ENCODE results near the gene CERK.
"Not testable (repeated sequence)": the region's sequence is repeated elsewhere in the genome, so short reads cannot be mapped to it uniquely, and the experiment has no call there.

The CERK gene

DNA sequence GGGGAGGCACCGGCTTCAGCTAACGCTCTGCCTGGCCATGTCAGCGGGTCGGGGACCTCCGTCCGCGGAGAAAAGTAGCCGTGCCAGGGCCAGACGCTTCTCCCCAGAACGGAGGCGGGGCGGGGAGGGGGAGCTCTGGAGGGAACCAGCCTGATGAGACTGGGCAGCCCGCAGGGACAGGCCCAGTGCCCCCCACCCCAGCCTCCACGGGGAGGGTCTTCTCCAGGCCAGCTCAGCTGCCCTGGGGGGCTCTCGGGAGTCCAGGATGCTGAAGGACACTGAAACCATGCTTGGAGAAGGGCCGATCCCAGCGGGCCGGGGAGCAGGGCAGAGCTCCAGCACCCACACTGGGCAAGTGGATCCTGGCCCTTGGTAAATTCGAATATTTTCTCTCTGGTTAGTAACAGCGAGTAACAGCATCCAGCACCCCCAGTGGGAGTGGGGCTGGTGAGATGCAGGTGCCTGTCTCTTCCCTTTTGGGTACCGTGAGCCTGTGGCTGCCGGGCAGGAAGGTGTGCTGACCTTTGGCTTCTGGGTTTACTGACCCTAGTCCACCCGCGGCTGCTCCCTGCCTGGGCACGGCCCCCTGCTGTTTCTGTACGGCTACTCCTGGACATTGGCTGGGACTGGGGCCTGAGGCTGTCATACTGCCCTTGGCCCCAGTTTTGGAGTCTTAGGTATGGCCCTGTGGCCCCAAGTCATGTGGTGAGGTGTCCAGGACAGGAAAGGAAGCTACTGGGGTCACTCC is 82.0 kb downstream of the CERK start:
- peaks cover 52% of the 10 kb centered on the region for H3K4me1 Mint-ChIP-seq
- H3K36me3 Mint-ChIP-seq: no peaks in the 10 kb centered on the region
- DNase-seq (ENCODE audit: low spot score in 2 of 2) (no peak), ATAC-seq (no peak)
- H3K9me3 Mint-ChIP-seq: no peaks in the 10 kb centered on the region
- H3K4me3 Mint-ChIP-seq: no peak overlapping the region
- H3K27ac Mint-ChIP-seq: peak overlapping the region; percentile 82

DNA sequence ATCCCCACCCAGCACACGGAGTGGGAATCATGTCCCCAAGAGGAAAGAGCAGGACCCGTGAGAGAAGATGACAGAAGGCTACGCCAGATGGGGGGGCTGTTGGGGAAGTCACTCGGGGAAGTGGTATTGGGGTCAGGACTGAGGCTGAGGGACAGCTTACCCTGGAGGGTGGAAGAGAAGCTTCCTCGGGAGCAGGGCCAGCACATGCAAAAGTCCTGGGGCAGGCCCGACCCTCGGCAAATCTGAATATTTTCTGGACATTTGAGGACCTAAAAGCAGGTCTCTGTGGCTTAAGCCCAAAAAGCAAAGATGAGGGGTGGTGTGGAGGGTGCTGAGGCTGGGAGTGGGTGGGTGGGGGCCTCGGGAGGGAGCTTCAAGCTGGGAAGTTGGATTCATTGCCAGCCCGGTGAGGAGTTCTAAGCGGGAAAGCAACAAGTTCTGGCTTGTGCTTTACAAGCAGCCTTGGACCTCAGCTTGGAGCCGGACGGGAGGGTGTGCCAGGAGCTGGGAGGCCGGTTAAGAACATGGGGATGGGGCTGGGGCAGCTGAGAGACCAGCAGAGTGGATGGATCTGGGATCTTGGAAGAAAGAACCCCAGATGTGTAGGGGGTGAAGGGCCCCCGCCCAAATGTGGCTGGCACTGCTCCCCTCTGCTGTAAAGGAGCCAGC is 83.0 kb downstream of the CERK start:
- Mint-ChIP-seq H3K4me3 (no peak overlapping the region), H3K36me3 (no peaks in the 10 kb centered on the region), H3K9me3 (no peaks in the 10 kb centered on the region), H3K27ac (peak overlapping the region; percentile 79), H3K4me1 (peaks cover 46% of the 10 kb centered on the region)
- DNase-seq (ENCODE audit: low spot score in 2 of 2): no peak
- no peak for ATAC-seq

DNA sequence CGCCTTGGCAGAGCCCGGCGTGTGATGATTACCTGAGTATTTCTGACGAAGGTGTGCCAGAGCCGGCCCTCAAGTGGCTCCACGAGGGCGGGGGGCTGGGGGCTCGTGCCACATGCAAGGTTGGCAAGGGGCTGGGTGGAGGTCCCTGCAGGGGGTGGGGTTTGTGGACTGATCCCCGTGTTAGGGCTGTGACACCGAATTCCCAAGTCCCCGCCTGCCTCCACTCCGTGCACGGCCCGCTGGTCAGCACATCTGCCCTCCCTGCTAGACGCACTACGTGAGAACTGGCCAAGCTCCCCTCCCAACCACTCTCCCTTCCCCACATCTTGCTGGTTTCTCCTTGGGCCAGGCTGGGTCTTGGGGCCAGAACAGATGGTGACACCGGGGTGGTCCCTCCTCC is 83.6 kb downstream of the CERK start:
- ATAC-seq (no peak), DNase-seq (ENCODE audit: low spot score in 2 of 2) (no peak)
- Mint-ChIP-seq H3K27ac (peak overlapping the region; percentile 79), H3K9me3 (no peaks in the 10 kb centered on the region), H3K4me1 (peaks cover 44% of the 10 kb centered on the region), H3K36me3 (no peaks in the 10 kb centered on the region), H3K4me3 (no peak overlapping the region)

DNA sequence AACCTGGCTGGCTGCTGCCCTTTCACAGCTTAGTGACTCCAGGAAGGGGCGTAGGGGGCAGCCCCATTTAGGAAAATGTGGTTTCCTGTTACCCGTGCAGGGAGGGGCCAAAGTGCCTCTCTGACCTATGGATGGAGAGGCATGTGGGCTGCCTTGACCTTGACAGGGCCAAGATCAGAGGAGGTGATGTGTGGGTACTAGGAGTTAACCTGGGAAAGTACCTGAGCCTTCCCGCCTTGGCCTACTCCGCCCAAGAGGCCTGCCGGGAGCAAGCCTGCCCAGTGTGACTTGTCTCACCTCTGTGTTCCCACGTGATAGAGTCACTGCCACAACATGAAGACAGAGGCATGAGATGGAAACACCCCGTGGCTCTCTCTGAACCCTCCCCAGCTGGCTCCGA is 84.5 kb downstream of the CERK start:
- no peaks in the 10 kb centered on the region for H3K36me3 Mint-ChIP-seq
- peaks cover 45% of the 10 kb centered on the region for H3K4me1 Mint-ChIP-seq
- H3K9me3 Mint-ChIP-seq: no peaks in the 10 kb centered on the region
- peak; percentile 65 for ATAC-seq
- H3K27ac Mint-ChIP-seq: peak overlapping the region; percentile 40
- peak in 1 of 2 donors; percentile 25 for DNase-seq (ENCODE audit: low spot score in 2 of 2)
- peak overlapping the region; percentile 21 for H3K4me3 Mint-ChIP-seq

DNA sequence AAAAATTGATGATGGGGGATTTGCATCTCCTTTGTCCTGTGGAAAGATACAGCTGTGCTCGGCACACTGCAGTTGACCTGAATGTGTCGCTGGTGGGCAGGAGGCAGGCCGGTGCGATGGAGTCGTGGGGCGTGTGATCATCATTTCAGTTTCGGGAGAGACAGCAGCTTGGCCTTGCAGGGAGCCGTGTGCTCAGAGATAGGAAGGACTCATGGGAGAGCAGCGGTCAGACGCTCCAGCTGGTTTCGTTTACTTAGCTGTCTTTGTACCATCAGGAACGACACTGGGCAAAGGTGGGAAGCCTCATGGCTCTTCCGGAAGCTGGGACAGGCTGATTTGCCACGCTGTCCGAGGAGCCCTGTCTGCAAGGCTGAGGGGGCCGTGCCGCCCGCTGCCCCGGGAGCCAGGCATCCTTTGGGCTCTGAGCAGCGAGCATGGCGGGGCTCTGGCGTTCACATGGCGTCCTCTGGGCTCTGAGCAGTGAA is 85.2 kb downstream of the CERK start:
- peak overlapping the region; percentile 21 for H3K4me3 Mint-ChIP-seq
- H3K27ac Mint-ChIP-seq: peak overlapping the region; percentile 40
- no peaks in the 10 kb centered on the region for H3K36me3 Mint-ChIP-seq
- no peaks in the 10 kb centered on the region for H3K9me3 Mint-ChIP-seq
- ATAC-seq (no peak), DNase-seq (ENCODE audit: low spot score in 2 of 2) (no peak)
- peaks cover 52% of the 10 kb centered on the region for H3K4me1 Mint-ChIP-seq

DNA sequence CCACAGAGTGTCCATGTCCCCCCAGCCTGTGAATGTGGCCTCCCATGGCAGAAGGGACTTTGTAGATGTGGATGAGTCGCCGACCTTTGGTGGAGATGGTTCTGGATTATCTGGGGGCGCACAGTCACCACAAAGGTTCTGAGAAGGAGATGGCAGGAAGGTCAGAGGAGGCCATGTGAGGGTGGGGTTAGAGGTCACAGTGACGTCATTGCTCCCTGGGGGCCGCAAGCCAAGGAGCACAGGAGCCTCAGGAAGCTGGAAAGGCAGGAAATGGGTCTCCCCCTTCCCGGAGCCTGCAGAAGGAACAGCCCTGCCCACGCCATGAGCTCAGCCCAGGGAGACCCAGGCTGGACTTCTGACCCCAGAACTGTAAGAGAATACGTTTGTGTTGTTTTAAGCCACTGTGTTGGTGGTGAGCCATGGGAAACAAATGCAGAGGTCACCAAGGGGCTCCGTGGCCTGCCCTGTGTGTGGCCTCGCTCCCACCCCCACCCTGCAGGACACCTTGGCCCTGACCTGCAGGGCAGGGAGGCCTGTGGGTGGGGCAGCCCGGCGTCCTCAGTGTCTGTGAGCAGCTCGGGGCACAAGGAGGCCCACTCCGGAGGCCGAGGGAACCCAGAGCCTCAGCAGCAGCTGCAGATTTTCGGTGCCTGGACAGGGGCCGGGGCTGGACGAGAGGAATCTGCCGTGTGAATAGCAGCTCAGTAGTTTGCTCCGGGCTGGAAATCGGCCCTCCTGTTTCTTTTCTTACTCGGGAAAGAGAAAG is 85.8 kb downstream of the CERK start:
- no peak for DNase-seq (ENCODE audit: low spot score in 2 of 2)
- Mint-ChIP-seq H3K36me3 (no peaks in the 10 kb centered on the region), H3K4me1 (peaks cover 51% of the 10 kb centered on the region), H3K27ac (peak overlapping the region; percentile 77), H3K4me3 (peak overlapping the region; percentile 22), H3K9me3 (no peaks in the 10 kb centered on the region)
- ATAC-seq: peak; percentile 29

DNA sequence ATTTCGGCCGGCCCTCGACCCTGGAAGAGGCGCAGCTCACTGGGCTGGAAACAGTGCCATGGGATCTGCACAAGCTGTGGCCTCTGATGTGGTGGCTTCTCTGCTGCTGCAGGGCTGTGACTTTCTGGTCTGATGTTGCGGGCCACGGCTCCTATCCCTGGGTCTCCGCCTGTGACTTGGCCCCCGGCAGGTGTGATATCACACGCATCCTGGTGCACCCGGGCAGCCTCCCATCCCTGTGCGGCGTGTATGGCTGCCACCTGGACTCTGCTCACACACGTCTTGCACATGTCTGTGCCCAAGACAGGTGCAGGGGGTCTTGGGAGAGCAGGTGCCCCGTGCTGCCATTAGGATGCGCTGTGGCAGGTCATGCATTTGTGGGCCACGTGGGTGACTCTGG is 86.7 kb downstream of the CERK start:
- no peaks in the 10 kb centered on the region for H3K36me3 Mint-ChIP-seq
- H3K4me1 Mint-ChIP-seq: peaks cover 43% of the 10 kb centered on the region
- DNase-seq (ENCODE audit: low spot score in 2 of 2) (no peak), ATAC-seq (no peak)
- H3K4me3 Mint-ChIP-seq: no peak overlapping the region
- H3K27ac Mint-ChIP-seq: peak overlapping the region; percentile 77
- no peaks in the 10 kb centered on the region for H3K9me3 Mint-ChIP-seq

DNA sequence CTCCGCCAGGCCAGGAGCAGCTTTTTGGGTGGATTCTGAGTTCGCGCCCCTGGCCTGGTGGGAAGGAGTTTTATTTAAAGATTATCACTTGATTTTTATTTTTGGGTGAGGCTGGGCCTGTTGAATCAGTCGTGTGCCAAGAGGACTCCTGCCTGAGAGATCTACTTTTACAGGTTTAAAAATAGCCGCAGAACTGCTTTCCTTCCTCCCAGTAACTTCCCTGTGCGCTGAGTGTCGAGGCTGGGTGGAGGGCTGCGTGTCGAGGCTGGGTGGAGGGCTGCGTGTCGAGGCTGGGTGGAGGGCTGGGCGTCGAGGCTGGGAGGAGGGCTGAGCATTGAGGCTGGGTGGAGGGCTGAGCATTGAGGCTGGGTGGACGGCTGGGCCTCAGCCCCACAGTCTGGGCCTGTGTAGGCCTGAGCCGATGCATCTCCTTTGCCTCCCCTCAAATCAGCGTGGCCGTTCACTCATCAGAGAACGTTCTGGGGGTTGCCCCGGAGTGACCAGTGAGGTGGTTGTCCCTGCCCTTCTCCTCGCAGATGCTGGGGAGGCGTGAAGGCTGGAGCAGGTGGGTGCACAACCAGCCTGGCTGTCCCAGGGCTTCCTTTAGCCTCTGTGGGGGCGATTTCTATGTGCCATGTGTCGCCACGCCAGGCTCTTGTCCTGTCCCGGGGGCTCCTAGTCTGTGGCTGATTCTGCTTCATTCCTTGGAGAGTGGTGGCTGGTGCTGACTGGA is 87.8 kb downstream of the CERK start:
- peaks cover 43% of the 10 kb centered on the region for H3K4me1 Mint-ChIP-seq
- H3K27ac Mint-ChIP-seq: peak overlapping the region; percentile 34
- no peaks in the 10 kb centered on the region for H3K9me3 Mint-ChIP-seq
- ATAC-seq: no peak
- DNase-seq (ENCODE audit: low spot score in 2 of 2): no peak
- no peak overlapping the region for H3K4me3 Mint-ChIP-seq
- no peaks in the 10 kb centered on the region for H3K36me3 Mint-ChIP-seq

DNA sequence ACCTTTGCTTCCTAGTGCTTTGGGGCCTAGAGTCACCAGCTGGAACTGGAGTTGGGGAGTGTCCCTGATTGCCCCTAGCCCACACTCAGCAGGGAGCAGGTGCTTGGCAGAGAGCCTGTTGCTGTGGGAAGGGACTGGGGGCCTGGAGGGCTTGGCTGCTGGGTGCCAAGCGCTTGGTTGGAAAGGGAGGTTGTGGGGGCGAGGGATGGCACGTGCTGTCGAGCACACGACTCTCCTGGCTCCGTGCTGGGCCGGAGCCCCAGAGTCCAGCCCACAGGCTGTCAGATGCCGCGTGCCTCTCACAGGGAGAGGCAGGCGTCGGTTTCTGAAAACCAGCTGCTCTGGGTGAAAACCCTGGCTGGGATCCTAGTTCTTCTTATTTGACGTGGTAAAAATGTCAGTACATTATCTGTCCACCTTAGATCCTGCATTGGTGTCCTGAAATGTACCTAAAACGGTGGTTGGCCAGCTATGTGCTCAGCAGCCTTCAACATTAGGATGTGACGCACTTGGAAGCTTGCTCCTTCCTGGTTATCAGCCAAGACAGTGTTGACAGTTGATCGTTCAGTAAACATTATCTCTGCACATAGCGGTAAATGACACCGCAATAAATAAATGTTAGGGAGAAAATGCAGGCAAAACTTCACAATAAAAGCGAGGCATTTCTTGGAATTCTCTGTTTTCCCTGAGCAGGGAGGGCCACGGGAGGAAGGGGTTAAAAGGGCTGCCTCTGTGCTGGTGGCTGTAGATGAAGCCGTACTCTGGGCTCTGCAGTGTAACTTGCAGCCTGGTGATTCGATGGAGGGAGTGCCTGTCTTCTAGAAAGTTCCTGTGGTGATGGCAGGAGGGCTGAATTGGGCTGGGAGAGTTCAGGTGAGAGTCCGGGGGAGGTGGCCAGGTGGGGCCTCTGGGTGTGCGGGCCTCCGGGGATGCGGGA is 88.6 kb downstream of the CERK start:
- DNase-seq (ENCODE audit: low spot score in 2 of 2): no peak
- Mint-ChIP-seq H3K27ac (peak overlapping the region; percentile 34), H3K4me1 (peaks cover 38% of the 10 kb centered on the region), H3K4me3 (no peak overlapping the region), H3K9me3 (no peaks in the 10 kb centered on the region), H3K36me3 (peaks cover 2% of the 10 kb centered on the region)
- ATAC-seq: no peak

DNA sequence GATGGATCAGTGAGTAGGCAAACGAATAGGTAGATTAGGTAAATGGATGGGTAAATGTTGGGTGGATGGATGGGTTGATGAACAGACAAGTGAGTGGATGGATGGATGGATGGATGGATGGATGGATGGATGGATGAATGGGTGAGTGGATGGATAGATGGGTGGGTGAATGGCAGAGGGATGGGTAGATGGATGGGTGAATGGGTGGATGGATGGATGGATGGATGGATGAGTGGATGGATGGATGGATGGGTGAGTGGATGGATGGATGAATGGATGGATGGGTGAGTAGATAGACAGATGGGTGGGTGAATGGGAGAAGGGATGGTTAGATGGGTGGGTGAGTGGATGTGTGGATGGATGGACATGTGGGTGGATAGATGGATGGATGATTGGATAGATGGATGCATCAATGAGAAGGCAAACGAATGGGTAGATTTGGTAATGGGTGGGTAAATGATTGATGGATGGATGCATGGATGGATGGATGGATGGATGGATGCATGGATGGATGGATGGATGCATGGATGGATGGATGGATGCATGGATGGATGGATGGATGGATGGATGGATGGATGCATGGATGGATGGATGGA is 89.7 kb downstream of the CERK start:
- H3K4me1 Mint-ChIP-seq: peaks cover 46% of the 10 kb centered on the region
- not testable (repeated sequence) for H3K4me3 Mint-ChIP-seq; ATAC-seq; H3K9me3 Mint-ChIP-seq; H3K36me3 Mint-ChIP-seq; H3K27ac Mint-ChIP-seq; DNase-seq (ENCODE audit: low spot score in 2 of 2)

DNA sequence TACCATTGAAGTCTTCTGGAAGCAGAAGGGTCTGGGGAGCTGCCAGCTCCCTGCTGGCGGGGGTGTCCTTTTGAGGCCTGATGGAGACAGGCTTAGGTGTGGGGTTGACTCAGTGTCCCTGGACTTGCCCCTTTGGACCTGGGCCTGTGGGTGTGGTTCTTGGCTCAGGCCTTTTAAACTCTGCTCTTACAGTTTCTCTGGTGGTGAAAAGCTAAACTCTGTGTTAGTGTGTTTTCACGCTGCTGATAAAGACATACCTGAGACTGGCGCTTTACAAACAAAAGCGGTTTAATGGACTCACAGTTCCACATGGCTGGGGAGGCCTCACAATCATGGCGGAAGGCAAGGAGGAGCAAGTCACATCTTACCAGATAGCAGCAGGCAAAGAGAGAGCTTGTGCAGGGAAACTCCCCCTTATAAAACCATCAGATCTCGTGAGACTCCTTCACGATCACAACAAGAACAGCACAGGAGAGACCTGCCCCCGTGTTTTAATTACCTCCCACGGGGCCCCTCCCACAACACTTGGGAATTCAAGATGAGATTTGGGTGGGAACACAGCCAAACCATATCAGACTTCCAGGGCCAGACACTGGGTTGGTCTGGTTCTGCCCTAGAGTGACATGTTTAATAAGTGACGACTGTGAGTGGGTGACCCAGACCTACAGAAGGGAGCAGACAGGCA is 91.4 kb downstream of the CERK start:
- Mint-ChIP-seq H3K27ac (no peak overlapping the region), H3K9me3 (peaks cover 3% of the 10 kb centered on the region), H3K4me1 (peaks cover 30% of the 10 kb centered on the region), H3K36me3 (peaks cover 14% of the 10 kb centered on the region), H3K4me3 (no peak overlapping the region)
- no peak for ATAC-seq
- no peak for DNase-seq (ENCODE audit: low spot score in 2 of 2)

DNA sequence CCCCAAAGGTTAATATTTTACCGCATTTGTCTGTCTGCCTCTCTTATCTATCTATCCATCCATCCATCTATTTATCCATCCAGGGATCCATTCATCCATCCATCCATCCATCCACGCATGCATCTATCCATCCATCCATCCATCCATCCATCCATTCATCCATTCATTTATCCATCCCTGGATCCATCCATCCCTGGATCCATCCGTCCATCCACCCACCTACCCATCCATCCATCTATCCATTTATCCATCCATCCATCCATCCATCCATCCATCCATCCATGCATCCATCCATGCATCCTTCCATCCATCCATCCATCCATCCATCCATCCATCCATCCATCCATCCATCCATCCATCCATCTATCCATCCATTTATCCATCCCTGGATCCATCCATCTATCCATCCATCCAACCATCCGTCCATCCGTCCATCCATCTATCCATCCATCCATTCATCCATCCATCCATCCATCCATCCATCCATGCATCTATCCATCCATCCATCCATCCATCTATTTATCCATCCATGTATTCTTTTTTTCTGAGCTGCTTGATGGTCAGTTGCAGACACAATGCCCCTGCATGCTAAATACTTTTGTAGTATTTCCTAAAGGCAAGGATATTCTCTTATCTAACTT is 95.1 kb downstream of the CERK start:
- Mint-ChIP-seq H3K4me1 (peaks cover 19% of the 10 kb centered on the region), H3K36me3 (peaks cover 20% of the 10 kb centered on the region)
- not testable (repeated sequence) for ATAC-seq; H3K4me3 Mint-ChIP-seq; H3K9me3 Mint-ChIP-seq; DNase-seq (ENCODE audit: low spot score in 2 of 2); H3K27ac Mint-ChIP-seq

DNA sequence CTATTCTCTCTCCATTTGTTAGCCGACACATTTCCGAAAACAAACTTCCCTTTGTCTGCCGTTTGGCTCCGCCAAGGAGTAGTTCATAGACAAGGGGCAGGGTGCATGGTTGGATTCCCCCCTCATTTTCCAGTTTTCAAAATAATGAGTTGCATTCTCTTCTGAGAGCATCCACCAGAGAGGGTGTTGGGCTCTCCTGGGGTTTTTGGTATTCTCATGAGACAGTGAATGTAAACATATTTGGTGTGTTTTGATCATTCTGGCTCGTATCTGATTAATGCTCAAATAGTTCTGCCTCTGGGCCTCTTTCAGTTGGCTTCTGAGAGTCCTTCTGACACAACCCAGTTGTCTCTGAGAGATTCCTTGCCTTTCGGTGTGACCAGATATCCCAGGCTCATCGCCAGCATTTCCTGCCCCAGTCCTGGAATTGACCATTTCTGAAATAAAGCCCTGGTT is 96.2 kb downstream of the CERK start:
- DNase-seq (ENCODE audit: low spot score in 2 of 2) (no peak), ATAC-seq (no peak)
- H3K36me3 Mint-ChIP-seq: peaks cover 20% of the 10 kb centered on the region

More for the DNA sequence above, 96.2 kb downstream of the CERK start:
- no peak overlapping the region for H3K4me3 Mint-ChIP-seq
- peaks cover 15% of the 10 kb centered on the region for H3K4me1 Mint-ChIP-seq
- H3K9me3 Mint-ChIP-seq: peaks cover 3% of the 10 kb centered on the region
- no peak overlapping the region for H3K27ac Mint-ChIP-seq
